ENCODE data around the gene SCYGR1. TPM values are rescaled to one million over a fixed set of nuclear protein-coding genes. Genes with fewer than 3 reads are reported as not detected.

SCYGR1 gene
- total RNA-seq, 2 donors from 2014 or later = not detected

- TF ChIP-seq CTCF (IDR thresholded peaks at IDR 0.05) (no peak), POLR2A (IDR thresholded peaks at IDR 0.05) (no peak)
- H3K4me3 ChIP-seq = no peak overlapping the region
- no peak overlapping the region for H3K27ac ChIP-seq
- ATAC-seq (no peak), DNase-seq (no peak)
- no peaks in the 10 kb centered on the region for H3K9me3 ChIP-seq
- WGBS, 2 donors = 67 to 72% methylated on average over 4 of the region's 4 CpGs
- no peaks in the 10 kb centered on the region for H3K36me3 ChIP-seq (replicated peaks in 1 of 2; ENCODE audit: insufficient read depth in 1 of 2, low read depth in 2 of 2)
- H3K4me1 ChIP-seq = no peaks in the 10 kb centered on the region
- intact Hi-C loops (cut with DNase I) = no loop called here
- H3K27me3 ChIP-seq = no peaks in the 10 kb centered on the region
Measured at GRCh38 chr2:227378371-227378782, 9.4 kb downstream of the SCYGR1 start.

GRCh38 chr2:227377467-227378351 is 10.0 kb downstream of the SCYGR1 start:
- H3K27me3 ChIP-seq = no peaks in the 10 kb centered on the region
- no peaks in the 10 kb centered on the region for H3K36me3 ChIP-seq (replicated peaks in 1 of 2; ENCODE audit: insufficient read depth in 1 of 2, low read depth in 2 of 2)
- ATAC-seq (no peak), DNase-seq (no peak)
- intact Hi-C loops (cut with DNase I) = no loop called here
- no peaks in the 10 kb centered on the region for H3K9me3 ChIP-seq
- 65 to 74% methylated on average over 8 of the region's 8 CpGs for WGBS, 2 donors
- no peak overlapping the region for H3K27ac ChIP-seq
- H3K4me1 ChIP-seq = no peaks in the 10 kb centered on the region
- H3K4me3 ChIP-seq = no peak overlapping the region
- no peak for TF ChIP-seq CTCF (IDR thresholded peaks at IDR 0.05)
- no peak for TF ChIP-seq POLR2A (IDR thresholded peaks at IDR 0.05)

GRCh38 chr2:227376656-227377396 is 10.9 kb downstream of the SCYGR1 start:
- Histone ChIP-seq H3K4me3 (no peak overlapping the region), H3K27me3 (no peaks in the 10 kb centered on the region), H3K4me1 (no peaks in the 10 kb centered on the region), H3K9me3 (no peaks in the 10 kb centered on the region), H3K36me3 (replicated peaks in 1 of 2; ENCODE audit: insufficient read depth in 1 of 2, low read depth in 2 of 2) (no peaks in the 10 kb centered on the region), H3K27ac (no peak overlapping the region)
- DNase-seq (peak in 1 of 4 donors; percentile 15), ATAC-seq (no peak)
- WGBS, 2 donors = 58 to 61% methylated on average over 9 of the region's 9 CpGs
- intact Hi-C loops (cut with DNase I) = no loop called here
- TF ChIP-seq CTCF (IDR thresholded peaks at IDR 0.05) (no peak), POLR2A (IDR thresholded peaks at IDR 0.05) (no peak)

- Histone ChIP-seq H3K27me3 (no peaks in the 10 kb centered on the region), H3K4me1 (no peaks in the 10 kb centered on the region), H3K9me3 (no peaks in the 10 kb centered on the region), H3K4me3 (no peak overlapping the region), H3K36me3 (replicated peaks in 1 of 2; ENCODE audit: insufficient read depth in 1 of 2, low read depth in 2 of 2) (no peaks in the 10 kb centered on the region), H3K27ac (no peak overlapping the region)
- DNase-seq = no peak
- TF ChIP-seq CTCF (IDR thresholded peaks at IDR 0.05) (no peak), POLR2A (IDR thresholded peaks at IDR 0.05) (no peak)
- intact Hi-C loops (cut with DNase I) = no loop called here
- ATAC-seq = no peak
- WGBS, 2 donors = 66 to 75% methylated on average over 6 of the region's 6 CpGs
Measured at GRCh38 chr2:227374158-227374557, 13.6 kb downstream of the SCYGR1 start.

Measured in body of pancreas (tissue), 4 donors.